Gastroesophageal sphincter (tissue), 4 donors: ENCODE measurements around the gene PANX2. TPM values are rescaled to one million over a fixed set of nuclear protein-coding genes. Genes with fewer than 3 reads are reported as not detected.

Experiments
- ATAC-seq: fragments of 150-250 bp; one replicate; pipeline ENCODE4 v1.9.1; 2016; ENCODE audit warnings: mild to moderate bottlenecking, moderate library complexity
- H3K27ac ChIP-seq, 4 donors: fragments of 200-600 bp; sonication (generic) in 3 of 4; 1 replicate in 3 of 4; 2 replicates in 1 of 4; pipeline ENCODE4 v1.5.1; 2016 to 2019
- H3K27me3 ChIP-seq: fragments of 200-600 bp; sonication (generic); one replicate; pipeline ENCODE4 v1.5.1; 2019
- H3K36me3 ChIP-seq, 2 donors: fragments of 200-600 bp; sonication (generic); one replicate each; pipeline ENCODE4 v1.5.1; 2019; ENCODE audit warnings: control low read depth in 1 of 2
- H3K4me1 ChIP-seq, 3 donors: fragments of 200-600 bp; sonication (generic); 1 replicate in 2 of 3; 2 replicates in 1 of 3; pipeline ENCODE4 v1.5.1; 2016 to 2019; ENCODE audit warnings: control low read depth in 2 of 3
- H3K4me3 ChIP-seq, 2 donors: fragments of 200-600 bp; sonication (generic); one replicate each; pipeline ENCODE4 v1.5.1; 2019; ENCODE audit warnings: mild to moderate bottlenecking in 1 of 2, moderate library complexity in 1 of 2
- H3K9me3 ChIP-seq, 3 donors: fragments of 200-600 bp; sonication (generic); one replicate each; pipeline ENCODE4 v1.5.1; 2017 to 2019; ENCODE audit warnings: control low read depth in 2 of 3
- CTCF ChIP-seq, 4 experiments: fragments of 200-600 bp in 2 of 4; fragments of 450-650 bp in 2 of 4; sonication (generic) in 1 of 4; IDR thresholded peaks; one replicate each; pipeline ENCODE4 v1.5.1; 2017 to 2019; ENCODE audit warnings: antibody characterized with exemption in 4 of 4, mild to moderate bottlenecking in 2 of 4, moderate library complexity in 2 of 4
- EP300 ChIP-seq: sonication (generic); formaldehyde crosslinking; IDR thresholded peaks from one replicate; pipeline ENCODE4 v1.6.1; 2017; ENCODE audit warnings: antibody characterized with exemption, mild to moderate bottlenecking
- POLR2A ChIP-seq, 2 donors: fragments of 450-650 bp; IDR thresholded peaks; one replicate each; pipeline ENCODE4 v1.6.1; 2017; ENCODE audit warnings: antibody characterized with exemption in 2 of 2, mild to moderate bottlenecking in 2 of 2, moderate library complexity in 1 of 2
- POLR2AphosphoS5 ChIP-seq: sonication (generic); formaldehyde crosslinking; IDR thresholded peaks from one replicate; pipeline ENCODE4 v1.6.1; 2017; ENCODE audit warnings: antibody characterized with exemption
- WGBS, 2 donors: methylation state at CpG; one replicate each; pipeline ENCODE4 v1.1.5; 2018; ENCODE audit warnings: low coverage in 1 of 2; 5-methylcytosine and 5-hydroxymethylcytosine counted together
- total RNA-seq, 4 donors: library from RNA; depleted of rRNA; stranded (reverse); fragments of >200 nt; gene quantifications; one replicate each; pipeline ENCODE4 v1.1.0, GENCODE V29; 2016

The PANX2 gene
- total RNA-seq, 4 donors from 2014 or later: 0.13 to 0.46 TPM; not detected in 2

- Histone ChIP-seq H3K36me3 (no peaks in the 10 kb centered on the region), H3K27me3 (peaks cover 11% of the 10 kb centered on the region), H3K4me3 (no peak overlapping the region), H3K9me3 (no peaks in the 10 kb centered on the region), H3K4me1 (peaks cover 0 to 4% (median 0%) of the 10 kb centered on the region in 3 donors), H3K27ac (no peak overlapping the region)
- WGBS, 2 donors: 92% methylated on average over 4 of the region's 12 CpGs; no CpG with 5 or more reads in 1 of the 2 donors
- ATAC-seq: no peak
- TF ChIP-seq CTCF (IDR thresholded peaks at IDR 0.05): no peak
- TF ChIP-seq POLR2A (IDR thresholded peaks at IDR 0.05): no peak
- TF ChIP-seq POLR2AphosphoS5: no peak
- TF ChIP-seq EP300: no peak
Observed at GRCh38 chr22:50148166-50148500, 22.4 kb upstream of the PANX2 start.

- Histone ChIP-seq H3K27ac (no peak overlapping the region), H3K36me3 (no peaks in the 10 kb centered on the region), H3K4me3 (no peak overlapping the region), H3K9me3 (no peaks in the 10 kb centered on the region), H3K27me3 (peaks cover 11% of the 10 kb centered on the region), H3K4me1 (peaks cover 0 to 4% (median 0%) of the 10 kb centered on the region in 3 donors)
- TF ChIP-seq EP300 (no peak), CTCF (IDR thresholded peaks at IDR 0.05) (peak in 3 of 4 experiments; percentile 36 to 69 (median 64))
- ATAC-seq: no peak
- 20 to 63% methylated on average over 1 to 5 of the region's 22 CpGs for WGBS, 2 donors
Observed at GRCh38 chr22:50148991-50149721, 21.4 kb upstream of the PANX2 start.

- peaks cover 10% of the 10 kb centered on the region for H3K27me3 ChIP-seq
- H3K9me3 ChIP-seq: no peaks in the 10 kb centered on the region
- ATAC-seq: no peak
- 84 to 100% methylated on average over 2 to 14 of the region's 35 CpGs for WGBS, 2 donors
- peaks cover 0 to 4% (median 0%) of the 10 kb centered on the region in 3 donors for H3K4me1 ChIP-seq
- H3K27ac ChIP-seq: no peak overlapping the region
- H3K36me3 ChIP-seq: no peaks in the 10 kb centered on the region
- no peak for TF ChIP-seq EP300
- H3K4me3 ChIP-seq: no peak overlapping the region
Observed at GRCh38 chr22:50150161-50151129, 20.1 kb upstream of the PANX2 start.

- no peaks in the 10 kb centered on the region for H3K9me3 ChIP-seq
- no peak for TF ChIP-seq POLR2AphosphoS5
- TF ChIP-seq EP300: no peak
- TF ChIP-seq CTCF (IDR thresholded peaks at IDR 0.05): no peak
- TF ChIP-seq POLR2A (IDR thresholded peaks at IDR 0.05): no peak
- no peaks in the 10 kb centered on the region for H3K36me3 ChIP-seq
- H3K27me3 ChIP-seq: no peaks in the 10 kb centered on the region
- H3K27ac ChIP-seq: no peak overlapping the region
- 88% methylated on average over 10 of the region's 33 CpGs; no CpG with 5 or more reads in 1 of the 2 donors for WGBS, 2 donors
- ATAC-seq: no peak
- no peaks in the 10 kb centered on the region for H3K4me1 ChIP-seq
- H3K4me3 ChIP-seq: no peak overlapping the region
Observed at GRCh38 chr22:50151571-50152537, 18.7 kb upstream of the PANX2 start.
